Right atrium auricular region (tissue), 2 donors: ENCODE measurements around the gene MUSTN1. TPM values are rescaled to one million over a fixed set of nuclear protein-coding genes. Genes with fewer than 3 reads are reported as not detected.

Experiments used
- DNase-seq: peaks from one replicate; pipeline ENCODE4 v3.0.0-alpha.2; 2019; ENCODE audit warnings: low spot score
- H3K27ac ChIP-seq, 2 donors: fragments of 200-600 bp; sonication (generic); 1 replicate in 1 of 2; 2 replicates in 1 of 2; pipeline ENCODE4 v1.5.1; 2016 to 2019
- H3K27me3 ChIP-seq, 2 donors: fragments of 200-600 bp; sonication (generic); one replicate each; pipeline versions ENCODE4 v1.5.1 to v1.6.0; 2017 to 2019
- H3K36me3 ChIP-seq: fragments of 200-600 bp; sonication (generic); one replicate; pipeline ENCODE4 v1.5.1; 2016
- H3K4me1 ChIP-seq, 2 donors: fragments of 200-600 bp; sonication (generic); one replicate each; pipeline versions ENCODE4 v1.5.1 to v1.6.0; 2017 to 2019
- H3K4me3 ChIP-seq, 2 donors: fragments of 200-600 bp; sonication (generic); 1 replicate in 1 of 2; 2 replicates in 1 of 2; pipeline ENCODE4 v1.5.1; 2017 to 2019; ENCODE audit warnings: mild to moderate bottlenecking in 1 of 2, moderate library complexity in 1 of 2
- H3K9me3 ChIP-seq, 2 donors: fragments of 200-600 bp; sonication (generic); one replicate each; pipeline ENCODE4 v1.5.1; 2019
- CTCF ChIP-seq, 2 donors: fragments of 200-600 bp; sonication (generic); IDR thresholded peaks; one replicate each; pipeline ENCODE4 v1.5.1; 2019; ENCODE audit warnings: antibody characterized with exemption in 2 of 2
- total RNA-seq, 2 donors: library from RNA; depleted of rRNA; stranded (reverse); fragments of >200 nt; gene quantifications; one replicate each; pipeline ENCODE4 v1.1.0, GENCODE V29; 2016

Gene MUSTN1
- total RNA-seq, 2 donors from 2014 or later, result 43.8 to 45.0 TPM

DNA sequence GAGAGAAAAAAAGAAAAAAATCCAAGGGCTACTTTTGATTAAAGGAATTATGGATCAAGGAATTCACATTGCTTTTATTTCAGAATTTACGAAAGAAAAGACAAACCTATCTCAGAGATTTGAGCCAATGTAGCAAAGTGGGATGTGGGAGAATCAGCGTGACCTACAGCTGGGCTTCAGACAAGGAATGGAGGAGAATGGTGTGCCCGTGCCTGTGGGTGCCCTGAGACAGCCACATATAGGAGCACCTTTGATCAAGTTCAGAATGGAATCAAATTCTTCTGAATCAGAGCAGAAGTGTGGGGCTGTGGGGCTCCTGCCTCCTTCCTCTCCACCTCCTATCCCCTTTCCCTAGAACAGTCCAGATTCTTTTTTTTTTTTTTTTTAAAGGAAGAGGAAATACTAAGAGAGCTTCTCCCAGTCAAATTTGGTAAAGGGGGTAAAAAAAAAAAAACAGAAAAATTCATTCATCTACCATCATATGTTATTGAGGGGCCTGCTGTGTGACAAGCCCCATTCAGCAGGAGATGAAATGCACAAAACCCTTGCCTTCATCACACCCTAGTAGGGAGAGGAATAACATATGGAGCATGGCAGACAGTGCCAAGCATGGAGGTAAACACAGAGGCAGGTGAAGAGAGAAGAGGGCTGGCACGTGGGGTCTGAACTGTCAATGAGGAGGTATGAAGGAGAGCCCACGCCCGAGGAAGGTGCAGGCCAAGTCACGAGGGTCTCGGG lies 25.0 kb upstream of the MUSTN1 start:
- H3K4me3 ChIP-seq, result no peak overlapping the region
- DNase-seq, result no peak

GRCh38 chr3:52857864-52858263 lies 23.0 kb upstream of the MUSTN1 start:
- Histone ChIP-seq H3K4me3 (no peak overlapping the region), H3K36me3 (peaks cover 3% of the 10 kb centered on the region), H3K9me3 (no peaks in the 10 kb centered on the region), H3K4me1 (no peaks in the 10 kb centered on the region), H3K27me3 (no peaks in the 10 kb centered on the region), H3K27ac (no peak overlapping the region)
- no peak for TF ChIP-seq CTCF (IDR thresholded peaks at IDR 0.05)
- no peak for DNase-seq

More for the DNA sequence above, 25.0 kb upstream of the MUSTN1 start:
- peaks cover 4% of the 10 kb centered on the region for H3K36me3 ChIP-seq
- no peaks in the 10 kb centered on the region for H3K4me1 ChIP-seq
- H3K27me3 ChIP-seq, result no peaks in the 10 kb centered on the region
- TF ChIP-seq CTCF (IDR thresholded peaks at IDR 0.05), result no peak
- no peak overlapping the region for H3K27ac ChIP-seq
- no peaks in the 10 kb centered on the region for H3K9me3 ChIP-seq

DNA sequence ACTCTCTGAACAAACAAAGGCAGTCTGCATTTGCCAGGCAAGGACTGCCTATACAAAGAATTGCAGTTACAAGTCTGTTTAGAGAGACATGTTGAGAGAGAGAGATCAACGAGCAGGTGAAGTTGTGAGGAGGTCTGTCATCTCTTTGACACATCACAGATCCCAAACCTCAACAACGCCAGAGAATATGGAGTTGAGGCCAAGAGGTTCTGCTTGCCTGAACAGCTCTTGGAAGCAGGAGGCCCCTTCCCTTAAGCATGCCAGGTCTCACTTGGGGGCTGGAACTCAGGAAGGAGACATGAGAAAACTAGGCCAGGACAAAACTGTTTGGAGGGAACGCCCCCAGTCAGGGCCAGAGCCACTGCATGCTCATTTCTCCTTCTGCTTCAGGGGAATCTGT lies 22.3 kb upstream of the MUSTN1 start:
- Histone ChIP-seq H3K4me3 (no peak overlapping the region), H3K9me3 (no peaks in the 10 kb centered on the region), H3K27ac (no peak overlapping the region), H3K36me3 (peaks cover 4% of the 10 kb centered on the region), H3K4me1 (no peaks in the 10 kb centered on the region), H3K27me3 (no peaks in the 10 kb centered on the region)
- no peak for TF ChIP-seq CTCF (IDR thresholded peaks at IDR 0.05)
- no peak for DNase-seq

- Histone ChIP-seq H3K27me3 (no peaks in the 10 kb centered on the region), H3K9me3 (no peaks in the 10 kb centered on the region), H3K4me3 (no peak overlapping the region), H3K27ac (no peak overlapping the region), H3K4me1 (no peaks in the 10 kb centered on the region), H3K36me3 (peaks cover 9% of the 10 kb centered on the region)
- TF ChIP-seq CTCF (IDR thresholded peaks at IDR 0.05), result no peak
- no peak for DNase-seq
Measured at GRCh38 chr3:52856666-52857065, 21.8 kb upstream of the MUSTN1 start.

DNA sequence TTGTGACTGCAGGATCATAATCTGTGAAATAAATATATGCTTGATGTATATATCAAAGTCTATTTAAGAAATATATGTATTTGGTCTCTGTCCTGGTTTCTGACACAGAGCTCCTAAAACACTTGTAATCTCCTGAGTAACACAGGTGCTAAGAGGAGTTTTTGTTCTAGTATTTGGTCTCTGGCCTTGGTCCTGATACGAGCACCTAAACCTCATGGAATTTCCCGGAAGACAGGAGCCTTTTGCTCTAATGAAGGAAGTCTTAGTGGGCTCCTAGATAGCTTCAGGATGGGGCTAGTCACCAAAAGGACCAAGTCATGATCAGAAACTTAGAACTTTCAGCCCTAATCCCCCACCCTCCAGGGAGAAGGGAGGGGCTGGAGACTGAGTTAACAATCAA lies 19.2 kb upstream of the MUSTN1 start:
- no peaks in the 10 kb centered on the region for H3K9me3 ChIP-seq
- H3K36me3 ChIP-seq, result peaks cover 26% of the 10 kb centered on the region
- no peak for TF ChIP-seq CTCF (IDR thresholded peaks at IDR 0.05)
- no peak for DNase-seq
- H3K4me1 ChIP-seq, result no peaks in the 10 kb centered on the region
- no peak overlapping the region for H3K27ac ChIP-seq
- no peaks in the 10 kb centered on the region for H3K27me3 ChIP-seq
- no peak overlapping the region for H3K4me3 ChIP-seq

- Histone ChIP-seq H3K4me1 (no peaks in the 10 kb centered on the region), H3K27ac (no peak overlapping the region), H3K27me3 (no peaks in the 10 kb centered on the region), H3K36me3 (peaks cover 40% of the 10 kb centered on the region), H3K9me3 (no peaks in the 10 kb centered on the region), H3K4me3 (no peak overlapping the region)
- DNase-seq, result no peak
- TF ChIP-seq CTCF (IDR thresholded peaks at IDR 0.05), result no peak
Measured at GRCh38 chr3:52852419-52852818, 17.6 kb upstream of the MUSTN1 start.
